ENCODE measurements around the gene ACSBG1. TPM values are rescaled to one million over a fixed set of nuclear protein-coding genes. Genes with fewer than 3 reads are reported as not detected.

Gene ACSBG1
- total RNA-seq, 2 experiments from 2014 or later, result 0.28 TPM; not detected in 1

- Mint-ChIP-seq H3K4me3 (no peak overlapping the region), H3K9me3 (ENCODE audit: low read depth) (peaks cover 3% of the 10 kb centered on the region), H3K27me3 (peaks cover 16% of the 10 kb centered on the region), H3K36me3 (peaks cover 4% of the 10 kb centered on the region), H3K4me1 (peaks cover 20% of the 10 kb centered on the region), H3K27ac (no peak overlapping the region)
- CTCF ChIA-PET, result interaction anchor here (1.3 to 5.9 kb wide), 4 partner anchors 13 to 269 kb away, joined by 3 to 42 read pairs (median 12); no protein-coding TSS in a partner anchor
- ATAC-seq, result no peak
- DNase-seq, result no peak
Observed at GRCh38 chr15:78228356-78228996, 5.9 kb downstream of the ACSBG1 start.

- ATAC-seq (peak; percentile 92), DNase-seq (peak; percentile 46)
- H3K9me3 Mint-ChIP-seq (ENCODE audit: low read depth), result peaks cover 3% of the 10 kb centered on the region
- CTCF ChIA-PET, result interaction anchor here (0.8 to 5.9 kb wide), 7 partner anchors 15 to 266 kb away, joined by 3 to 42 read pairs (median 6); no protein-coding TSS in a partner anchor
- H3K4me3 Mint-ChIP-seq, result peak overlapping the region; percentile 59
- peaks cover 27% of the 10 kb centered on the region for H3K4me1 Mint-ChIP-seq
- peak overlapping the region; percentile 50 for H3K27ac Mint-ChIP-seq
- peaks cover 5% of the 10 kb centered on the region for H3K27me3 Mint-ChIP-seq
- H3K36me3 Mint-ChIP-seq, result peaks cover 4% of the 10 kb centered on the region
Observed at GRCh38 chr15:78225783-78226541, 8.4 kb downstream of the ACSBG1 start.

GRCh38 chr15:78224023-78224411, 10.3 kb downstream of the ACSBG1 start:
- Mint-ChIP-seq H3K27ac (peak overlapping the region; percentile 15), H3K9me3 (ENCODE audit: low read depth) (peaks cover 3% of the 10 kb centered on the region), H3K36me3 (peaks cover 4% of the 10 kb centered on the region), H3K4me3 (no peak overlapping the region), H3K4me1 (peaks cover 27% of the 10 kb centered on the region), H3K27me3 (no peaks in the 10 kb centered on the region)
- no peak for DNase-seq
- no peak for ATAC-seq
- CTCF ChIA-PET, result interaction anchor here (1.0 to 5.9 kb wide), 7 partner anchors 17 to 115 kb away, joined by 3 to 42 read pairs (median 4); no protein-coding TSS in a partner anchor

GRCh38 chr15:78223396-78224022, 10.9 kb downstream of the ACSBG1 start:
- no peak for DNase-seq
- CTCF ChIA-PET, result interaction anchor here (1.0 to 5.9 kb wide), 8 partner anchors 18 to 214 kb away, joined by 3 to 42 read pairs (median 4); partner anchors contain the start of gene IREB2

GRCh38 chr15:78222745-78223395, 11.5 kb downstream of the ACSBG1 start:
- Mint-ChIP-seq H3K27me3 (no peaks in the 10 kb centered on the region), H3K9me3 (ENCODE audit: low read depth) (peaks cover 3% of the 10 kb centered on the region), H3K36me3 (peaks cover 4% of the 10 kb centered on the region), H3K4me1 (peaks cover 27% of the 10 kb centered on the region), H3K4me3 (no peak overlapping the region), H3K27ac (peak overlapping the region; percentile 28)
- no peak for DNase-seq
- CTCF ChIA-PET, result interaction anchor here (1.0 to 5.9 kb wide), 6 partner anchors 18 to 215 kb away, joined by 3 to 42 read pairs (median 3); partner anchors contain the start of gene IREB2
- ATAC-seq, result no peak

More at GRCh38 chr15:78223396-78224022, 10.9 kb downstream of the ACSBG1 start:
- Mint-ChIP-seq H3K9me3 (ENCODE audit: low read depth) (peaks cover 3% of the 10 kb centered on the region), H3K36me3 (peaks cover 4% of the 10 kb centered on the region), H3K27ac (peak overlapping the region; percentile 16), H3K4me1 (peaks cover 27% of the 10 kb centered on the region), H3K27me3 (no peaks in the 10 kb centered on the region), H3K4me3 (no peak overlapping the region)
- ATAC-seq, result no peak

- CTCF ChIA-PET, result no interaction called here
- peaks cover 22% of the 10 kb centered on the region for H3K4me1 Mint-ChIP-seq
- DNase-seq (no peak), ATAC-seq (no peak)
- peaks cover 2% of the 10 kb centered on the region for H3K36me3 Mint-ChIP-seq
- peaks cover 1% of the 10 kb centered on the region for H3K9me3 Mint-ChIP-seq (ENCODE audit: low read depth)
- no peak overlapping the region for H3K4me3 Mint-ChIP-seq
- no peaks in the 10 kb centered on the region for H3K27me3 Mint-ChIP-seq
- no peak overlapping the region for H3K27ac Mint-ChIP-seq
Observed at GRCh38 chr15:78220713-78221112, 13.7 kb downstream of the ACSBG1 start.

GRCh38 chr15:78216276-78217104, 17.9 kb downstream of the ACSBG1 start:
- no peak for DNase-seq
- CTCF ChIA-PET, result interaction anchor here (1.4 kb wide), 1 partner anchor 11 kb away, joined by 3 read pairs; no protein-coding TSS in a partner anchor
- ATAC-seq, result no peak
- no peak overlapping the region for H3K27ac Mint-ChIP-seq
- H3K27me3 Mint-ChIP-seq, result peaks cover 23% of the 10 kb centered on the region
- H3K36me3 Mint-ChIP-seq, result no peaks in the 10 kb centered on the region
- H3K4me3 Mint-ChIP-seq, result no peak overlapping the region
- H3K9me3 Mint-ChIP-seq (ENCODE audit: low read depth), result no peaks in the 10 kb centered on the region
- H3K4me1 Mint-ChIP-seq, result no peaks in the 10 kb centered on the region

GRCh38 chr15:78213956-78214355, 20.4 kb downstream of the ACSBG1 start:
- CTCF ChIA-PET, result interaction anchor here (0.9 to 4.3 kb wide), 3 partner anchors 18 to 26 kb away, joined by 3 to 21 read pairs (median 12); no protein-coding TSS in a partner anchor
- Mint-ChIP-seq H3K27me3 (peaks cover 23% of the 10 kb centered on the region), H3K4me3 (no peak overlapping the region), H3K4me1 (peaks cover 1% of the 10 kb centered on the region), H3K27ac (no peak overlapping the region), H3K36me3 (no peaks in the 10 kb centered on the region), H3K9me3 (ENCODE audit: low read depth) (no peaks in the 10 kb centered on the region)
- ATAC-seq, result no peak
- DNase-seq, result no peak

GRCh38 chr15:78213425-78213750, 21.0 kb downstream of the ACSBG1 start:
- no peak overlapping the region for H3K27ac Mint-ChIP-seq
- H3K9me3 Mint-ChIP-seq (ENCODE audit: low read depth), result no peaks in the 10 kb centered on the region

GRCh38 chr15:78212546-78213424, 21.6 kb downstream of the ACSBG1 start:
- Mint-ChIP-seq H3K4me3 (no peak overlapping the region), H3K4me1 (peaks cover 1% of the 10 kb centered on the region), H3K27me3 (peaks cover 23% of the 10 kb centered on the region), H3K36me3 (no peaks in the 10 kb centered on the region), H3K27ac (no peak overlapping the region), H3K9me3 (ENCODE audit: low read depth) (no peaks in the 10 kb centered on the region)
- CTCF ChIA-PET, result interaction anchor here (0.9 to 4.3 kb wide), 4 partner anchors 10 to 29 kb away, joined by 3 to 21 read pairs (median 5); no protein-coding TSS in a partner anchor
- no peak for DNase-seq
- no peak for ATAC-seq

More at GRCh38 chr15:78213425-78213750, 21.0 kb downstream of the ACSBG1 start:
- Mint-ChIP-seq H3K36me3 (no peaks in the 10 kb centered on the region), H3K27me3 (peaks cover 23% of the 10 kb centered on the region), H3K4me3 (no peak overlapping the region), H3K4me1 (peaks cover 1% of the 10 kb centered on the region)
- ATAC-seq, result no peak
- CTCF ChIA-PET, result interaction anchor here (4.3 kb wide), 1 partner anchor 17 kb away, joined by 21 read pairs; no protein-coding TSS in a partner anchor
- DNase-seq, result no peak

- CTCF ChIA-PET, result interaction anchor here (0.9 to 4.3 kb wide), 4 partner anchors 9 to 30 kb away, joined by 3 to 21 read pairs (median 5); no protein-coding TSS in a partner anchor
- H3K27ac Mint-ChIP-seq, result no peak overlapping the region
- H3K4me3 Mint-ChIP-seq, result no peak overlapping the region
- H3K9me3 Mint-ChIP-seq (ENCODE audit: low read depth), result no peaks in the 10 kb centered on the region
- DNase-seq (no peak), ATAC-seq (no peak)
- H3K36me3 Mint-ChIP-seq, result no peaks in the 10 kb centered on the region
- H3K4me1 Mint-ChIP-seq, result peaks cover 1% of the 10 kb centered on the region
- peaks cover 23% of the 10 kb centered on the region for H3K27me3 Mint-ChIP-seq
Observed at GRCh38 chr15:78212008-78212407, 22.4 kb downstream of the ACSBG1 start.

Data from activated CD8-positive, alpha-beta memory T cell treated with anti-CD3 and anti-CD28 coated beads, Interleukin-2, amount 10 ng/mL, durations not matched to agents 7 days and 5 days (primary cell).